Adrenal gland (tissue), 5 donors: Measurements from ENCODE around the gene RAPGEF4.

Experiments
- POLR2A ChIP-seq, 2 donors: fragments of 450-650 bp; IDR thresholded peaks; one replicate each; pipeline ENCODE4 v1.6.1; 2017; ENCODE audit warnings: antibody characterized with exemption in 2 of 2, mild to moderate bottlenecking in 2 of 2, moderate library complexity in 1 of 2
- TF ChIP-seq, protein P1 (sequence below), 6 experiments: fragments of 450-650 bp in 4 of 6; fragments of 200-600 bp in 2 of 6; sonication (generic) in 1 of 6; IDR thresholded peaks; 1 replicate in 5 of 6; 2 replicates in 1 of 6; pipeline versions ENCODE4 v1.5.1 to v1.8.0; 2016 to 2021; ENCODE audit warnings: antibody characterized with exemption in 6 of 6, mild to moderate bottlenecking in 2 of 6, moderate library complexity in 1 of 6
- donor health status: DM: no; HTN: no; CAD: no.

DNA sequence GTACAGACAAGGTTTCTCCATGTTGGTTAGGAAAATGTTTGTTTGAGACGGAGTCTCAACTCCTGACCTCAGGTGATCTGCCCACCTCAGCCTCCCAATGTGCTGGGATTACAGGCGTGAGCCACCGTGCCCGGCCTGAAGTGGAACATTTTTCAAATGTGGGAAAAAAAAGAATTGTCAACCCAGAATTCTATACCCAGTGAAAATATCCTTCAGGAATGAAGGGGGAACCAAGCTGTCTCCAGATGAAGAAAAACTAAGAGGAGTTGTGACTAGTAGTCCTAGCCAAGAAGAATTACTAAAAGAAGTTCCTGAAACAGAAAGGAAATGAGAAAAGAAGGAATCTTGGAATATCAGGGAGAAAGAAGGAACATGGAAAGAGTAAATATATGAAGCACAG, 25.7 kb downstream of the RAPGEF4 start:
- TF ChIP-seq, protein P1, sequence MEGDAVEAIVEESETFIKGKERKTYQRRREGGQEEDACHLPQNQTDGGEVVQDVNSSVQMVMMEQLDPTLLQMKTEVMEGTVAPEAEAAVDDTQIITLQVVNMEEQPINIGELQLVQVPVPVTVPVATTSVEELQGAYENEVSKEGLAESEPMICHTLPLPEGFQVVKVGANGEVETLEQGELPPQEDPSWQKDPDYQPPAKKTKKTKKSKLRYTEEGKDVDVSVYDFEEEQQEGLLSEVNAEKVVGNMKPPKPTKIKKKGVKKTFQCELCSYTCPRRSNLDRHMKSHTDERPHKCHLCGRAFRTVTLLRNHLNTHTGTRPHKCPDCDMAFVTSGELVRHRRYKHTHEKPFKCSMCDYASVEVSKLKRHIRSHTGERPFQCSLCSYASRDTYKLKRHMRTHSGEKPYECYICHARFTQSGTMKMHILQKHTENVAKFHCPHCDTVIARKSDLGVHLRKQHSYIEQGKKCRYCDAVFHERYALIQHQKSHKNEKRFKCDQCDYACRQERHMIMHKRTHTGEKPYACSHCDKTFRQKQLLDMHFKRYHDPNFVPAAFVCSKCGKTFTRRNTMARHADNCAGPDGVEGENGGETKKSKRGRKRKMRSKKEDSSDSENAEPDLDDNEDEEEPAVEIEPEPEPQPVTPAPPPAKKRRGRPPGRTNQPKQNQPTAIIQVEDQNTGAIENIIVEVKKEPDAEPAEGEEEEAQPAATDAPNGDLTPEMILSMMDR (IDR thresholded peaks at IDR 0.05) = no peak
- TF ChIP-seq POLR2A (IDR thresholded peaks at IDR 0.05) = no peak
